Activated CD8-positive, alpha-beta memory T cell treated with anti-CD3 and anti-CD28 coated beads, Interleukin-2, amount 50 U/mL, for 1 hour (primary cell): Measurements from ENCODE around the gene B4GAT1.

Experiments used
- DNase-seq: peaks from one replicate; pipeline ENCODE4 v3.0.0-alpha.2; 2020; ENCODE audit errors: extremely low read depth

B4GAT1 gene

DNA sequence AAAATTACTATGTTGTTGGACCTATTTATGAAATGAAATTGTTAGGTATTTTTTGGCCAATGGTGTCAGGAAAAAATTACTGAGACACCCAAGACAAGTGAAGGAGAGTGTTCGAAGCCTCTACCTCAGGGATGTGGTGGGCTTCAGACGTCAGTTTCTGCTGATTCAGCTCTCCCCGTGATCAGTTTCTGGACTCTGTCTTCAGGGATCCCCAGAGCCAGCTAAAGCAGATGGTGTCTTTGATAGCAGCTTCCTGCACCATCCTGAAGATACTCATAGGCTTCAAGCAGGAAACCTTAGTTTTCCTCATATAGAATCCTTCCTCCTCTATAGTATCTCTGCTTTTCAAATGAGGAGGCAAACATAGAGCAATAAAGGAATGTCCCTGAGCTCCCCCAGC, 38.0 kb downstream of the B4GAT1 start:
- no peak for DNase-seq

DNA sequence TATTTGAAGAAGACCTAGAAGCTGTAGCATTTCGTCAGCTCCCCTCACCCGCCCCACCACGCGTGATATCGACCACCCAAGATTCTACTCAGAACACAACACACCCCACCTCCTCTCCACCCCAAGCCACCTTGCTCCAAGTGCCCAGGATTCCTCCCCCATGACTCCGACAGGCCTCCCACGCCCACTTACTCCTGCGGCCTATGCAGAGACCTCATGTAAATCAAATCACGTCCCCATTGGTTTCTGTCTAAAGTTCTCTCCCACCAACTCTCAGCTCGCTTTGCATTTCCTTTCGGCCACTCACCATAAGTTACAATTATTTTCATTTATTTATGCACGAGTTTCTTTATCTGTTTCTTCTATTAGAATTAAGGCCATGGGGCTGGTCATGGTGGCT, 44.8 kb downstream of the B4GAT1 start:
- DNase-seq = no peak

DNA sequence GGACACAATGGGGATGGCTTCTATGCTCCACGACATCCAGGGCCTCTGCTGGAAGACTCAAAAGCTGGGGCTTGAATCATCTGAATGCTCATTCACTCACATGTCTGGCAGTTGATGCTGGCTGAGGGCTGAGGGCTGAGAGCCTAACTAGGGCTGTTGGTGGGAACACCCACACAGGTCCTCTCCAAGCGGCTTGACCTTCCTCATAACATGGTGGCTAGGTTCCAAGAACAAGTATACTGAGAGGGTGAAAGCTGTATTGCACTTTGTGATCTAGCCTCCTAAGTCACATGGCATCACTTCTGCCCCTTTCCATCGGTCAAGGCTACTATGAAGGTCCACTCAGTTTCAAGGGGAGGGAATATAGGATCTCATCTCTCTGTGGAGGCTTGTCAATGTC, 48.2 kb downstream of the B4GAT1 start:
- no peak for DNase-seq

DNA sequence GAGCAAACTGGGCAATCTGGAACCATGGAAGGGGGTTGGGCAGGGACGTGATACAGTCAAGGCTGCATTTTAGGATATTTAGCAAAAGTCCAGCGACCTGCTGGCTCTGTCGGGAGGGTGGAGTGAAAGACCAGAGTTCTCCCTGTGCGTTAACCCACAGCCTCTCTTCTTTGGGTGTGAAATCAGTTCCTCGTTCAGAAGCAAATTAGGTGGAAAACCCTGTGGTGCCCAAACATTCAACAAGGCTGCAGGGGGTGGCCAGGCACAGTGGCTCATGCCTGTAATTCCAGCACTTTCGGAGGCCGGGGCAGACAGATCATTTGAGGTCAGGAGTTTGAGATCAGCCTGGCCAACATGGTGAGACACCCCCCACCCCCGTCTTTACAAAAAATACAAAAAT, 49.8 kb downstream of the B4GAT1 start:
- DNase-seq = no peak
